ENCODE measurements around the gene GPX8. TPM values are rescaled to one million over a fixed set of nuclear protein-coding genes. Genes with fewer than 3 reads are reported as not detected.

Gene GPX8
- total RNA-seq, 1 experiment from 2014 or later = 37.9 TPM

GRCh38 chr5:55172937-55173686, 13.1 kb downstream of the GPX8 start, which contains the start of gene CDC20B:
CDC20B (minus strand) TSS chr5:55173177; CDS start chr5:55173000, 177 bp downstream.
- H2BK20ac ChIP-seq (ENCODE audit: low read depth, low read length, poor library complexity, severe bottlenecking) = no peak within 1 kb of the TSS
- TF ChIP-seq, protein P1, sequence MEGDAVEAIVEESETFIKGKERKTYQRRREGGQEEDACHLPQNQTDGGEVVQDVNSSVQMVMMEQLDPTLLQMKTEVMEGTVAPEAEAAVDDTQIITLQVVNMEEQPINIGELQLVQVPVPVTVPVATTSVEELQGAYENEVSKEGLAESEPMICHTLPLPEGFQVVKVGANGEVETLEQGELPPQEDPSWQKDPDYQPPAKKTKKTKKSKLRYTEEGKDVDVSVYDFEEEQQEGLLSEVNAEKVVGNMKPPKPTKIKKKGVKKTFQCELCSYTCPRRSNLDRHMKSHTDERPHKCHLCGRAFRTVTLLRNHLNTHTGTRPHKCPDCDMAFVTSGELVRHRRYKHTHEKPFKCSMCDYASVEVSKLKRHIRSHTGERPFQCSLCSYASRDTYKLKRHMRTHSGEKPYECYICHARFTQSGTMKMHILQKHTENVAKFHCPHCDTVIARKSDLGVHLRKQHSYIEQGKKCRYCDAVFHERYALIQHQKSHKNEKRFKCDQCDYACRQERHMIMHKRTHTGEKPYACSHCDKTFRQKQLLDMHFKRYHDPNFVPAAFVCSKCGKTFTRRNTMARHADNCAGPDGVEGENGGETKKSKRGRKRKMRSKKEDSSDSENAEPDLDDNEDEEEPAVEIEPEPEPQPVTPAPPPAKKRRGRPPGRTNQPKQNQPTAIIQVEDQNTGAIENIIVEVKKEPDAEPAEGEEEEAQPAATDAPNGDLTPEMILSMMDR (conservative IDR thresholded peaks at IDR 0.05) = no peak
- peak; percentile 82 for DNase-seq
- Mint-ChIP-seq H3K27ac (no peak within 1 kb of the TSS), H3K36me3 (ENCODE audit: insufficient read depth in 1 of 3, low read depth in 3 of 3) (no peaks in the 10 kb centered on the region), H3K4me3 (peak within 1 kb of the TSS; percentile 63 to 81), H3K27me3 (ENCODE audit: low read depth) (peaks cover 77% of the 10 kb centered on the region), H3K9me3 (peaks cover 0 to 6% of the 10 kb centered on the region in 2 experiments; a peak in 2 of 5 replicates), H3K4me1 (peaks cover 24 to 31% of the 10 kb centered on the region in 2 experiments)
- no peaks in the 10 kb centered on the region for H3K4me1 ChIP-seq (ENCODE audit: insufficient read depth, low read length)
- no peak within 1 kb of the TSS for H4K8ac ChIP-seq (replicated peaks; ENCODE audit: insufficient read length, low read depth, low read length)
- no peaks in the 10 kb centered on the region for H3K9me3 ChIP-seq (ENCODE audit: control insufficient read depth, low read depth, low read length)
- H3K14ac ChIP-seq (ENCODE audit: insufficient read depth, low read length) = no peak within 1 kb of the TSS
- no peak within 1 kb of the TSS for H2BK12ac ChIP-seq (ENCODE audit: insufficient read length, low read depth, low read length)
- no peak within 1 kb of the TSS for H3T11ph ChIP-seq (ENCODE audit: low read length)
- H3K27me3 ChIP-seq (ENCODE audit: insufficient read depth, low read length) = peaks cover 37% of the 10 kb centered on the region
- H3K23me2 ChIP-seq (ENCODE audit: insufficient read length, low read depth, low read length, poor library complexity, severe bottlenecking) = peaks cover 6% of the 10 kb centered on the region
- H2AFZ ChIP-seq (ENCODE audit: low read length) = no peak within 1 kb of the TSS
- no peak within 1 kb of the TSS for H2BK120ac ChIP-seq (ENCODE audit: low read depth, low read length, poor library complexity, severe bottlenecking)
- no peaks in the 10 kb centered on the region for H3K79me2 ChIP-seq (ENCODE audit: insufficient read depth, low read length)
- no peak within 1 kb of the TSS for H3K27ac ChIP-seq (ENCODE audit: insufficient read length, low read depth, low read length)
- no peak within 1 kb of the TSS for H3K18ac ChIP-seq (ENCODE audit: insufficient read length, low read depth, low read length)
- H3K23ac ChIP-seq (ENCODE audit: insufficient read length, low read depth, low read length) = no peak within 1 kb of the TSS
- no peaks in the 10 kb centered on the region for H3K79me1 ChIP-seq (ENCODE audit: insufficient read depth, low read depth, low read length, poor library complexity, severe bottlenecking)
- no peak within 1 kb of the TSS for H4K91ac ChIP-seq (ENCODE audit: insufficient read length, low read depth, low read length)
- no peaks in the 10 kb centered on the region for H4K20me1 ChIP-seq (ENCODE audit: control insufficient read depth, insufficient read depth, insufficient read length)
- H4K5ac ChIP-seq (ENCODE audit: insufficient read length, low read depth, low read length) = no peak within 1 kb of the TSS
- no peak within 1 kb of the TSS for H2AK5ac ChIP-seq (ENCODE audit: insufficient read length, low read length)
- H2BK15ac ChIP-seq (ENCODE audit: low read depth, low read length) = no peak within 1 kb of the TSS
- no peak within 1 kb of the TSS for H2BK5ac ChIP-seq (ENCODE audit: insufficient read length, low read length)
- H3K56ac ChIP-seq (ENCODE audit: insufficient read length, low read depth, low read length) = no peak within 1 kb of the TSS
- H3K4me2 ChIP-seq (ENCODE audit: insufficient read depth, insufficient read length, low read length) = peak within 1 kb of the TSS; percentile 44
- no CpG with 5 or more reads among the region's 69 CpGs for WGBS (ENCODE audit: extremely low coverage, insufficient read length, low lambda C conversion rate)
- no peak within 1 kb of the TSS for H3K9ac ChIP-seq (ENCODE audit: extremely low read depth, insufficient read length, low read length)
- no peak within 1 kb of the TSS for H3K4ac ChIP-seq (ENCODE audit: low read depth, low read length)

Measured in H9 (cell line).